HG03135 (cell line): ENCODE data around the gene DSP.

Experiments
- ATAC-seq: cut with Tn5 transposase; IDR thresholded peaks from one replicate; pipeline ENCODE4 v1.9.1; 2021; ENCODE audit warnings: mild to moderate bottlenecking, moderate library complexity; ENCODE audit not compliant: unreplicated experiment

DSP gene

DNA sequence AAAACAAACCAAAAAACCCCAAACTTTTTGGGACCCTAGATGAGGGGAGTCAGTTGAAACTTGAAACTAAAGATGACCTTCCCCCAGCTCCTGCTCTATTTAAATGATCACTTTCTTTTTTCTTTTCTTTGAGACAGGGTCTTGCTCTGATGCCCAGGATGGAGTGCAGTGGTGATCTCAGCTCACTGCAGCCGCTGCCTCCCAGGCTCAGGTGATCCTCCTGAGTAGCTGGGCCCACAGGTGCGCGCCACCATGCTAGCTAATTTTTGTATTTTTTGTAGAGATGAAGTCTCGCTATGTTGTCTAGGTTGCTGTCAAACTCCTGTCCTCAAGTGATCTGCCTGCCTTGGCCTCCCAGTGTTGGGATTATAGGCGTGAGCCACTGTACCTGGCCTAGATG lies 7.3 kb upstream of the DSP start:
- ATAC-seq: no peak

DNA sequence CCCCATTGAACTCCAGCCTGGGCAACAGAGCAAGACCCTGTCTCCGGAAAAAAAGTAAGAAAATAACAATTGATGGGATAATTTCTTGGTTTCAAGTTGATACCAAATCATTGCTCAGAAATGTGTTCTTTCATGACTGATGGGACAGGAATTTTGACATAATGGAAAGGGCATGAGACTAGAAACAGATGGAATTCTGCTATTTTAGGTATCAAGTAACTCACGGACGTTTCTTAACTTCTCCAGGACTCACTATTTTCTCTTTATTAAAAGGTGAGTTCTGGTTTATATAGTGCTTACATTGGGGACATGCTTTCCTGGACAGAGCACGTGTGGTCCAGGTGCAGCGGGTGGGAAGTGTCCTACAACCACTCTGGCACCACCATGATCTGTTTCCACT lies 6.0 kb upstream of the DSP start:
- ATAC-seq: no peak

DNA sequence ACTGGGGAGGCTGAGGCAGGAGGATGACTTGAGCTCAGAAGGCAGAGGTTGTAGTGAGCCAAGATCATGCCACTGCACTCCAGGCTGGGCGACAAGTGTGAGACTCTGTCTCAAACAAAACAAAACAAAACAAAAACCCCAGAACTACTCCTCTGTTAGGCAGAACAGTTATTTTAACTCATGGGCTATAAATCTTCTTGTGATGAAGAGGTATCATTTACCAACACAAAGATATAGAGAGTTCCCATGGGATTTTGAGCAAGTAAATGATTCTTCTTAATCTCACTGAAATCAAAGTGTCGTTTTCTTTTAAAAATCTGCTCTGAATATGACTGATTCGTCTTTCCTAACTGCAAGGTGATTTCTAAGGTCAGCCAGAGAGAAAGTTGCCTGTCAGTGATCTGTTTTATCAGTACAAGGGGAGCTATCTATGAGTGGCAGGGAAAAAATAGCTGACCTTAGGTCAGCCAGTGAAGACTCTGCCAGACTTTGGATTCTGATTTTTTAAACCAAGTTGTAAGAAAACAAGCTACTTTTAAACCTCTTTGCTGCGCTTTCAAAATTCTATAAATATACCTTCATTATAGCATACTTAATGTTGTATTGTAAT lies 3.8 kb upstream of the DSP start:
- ATAC-seq: no peak

DNA sequence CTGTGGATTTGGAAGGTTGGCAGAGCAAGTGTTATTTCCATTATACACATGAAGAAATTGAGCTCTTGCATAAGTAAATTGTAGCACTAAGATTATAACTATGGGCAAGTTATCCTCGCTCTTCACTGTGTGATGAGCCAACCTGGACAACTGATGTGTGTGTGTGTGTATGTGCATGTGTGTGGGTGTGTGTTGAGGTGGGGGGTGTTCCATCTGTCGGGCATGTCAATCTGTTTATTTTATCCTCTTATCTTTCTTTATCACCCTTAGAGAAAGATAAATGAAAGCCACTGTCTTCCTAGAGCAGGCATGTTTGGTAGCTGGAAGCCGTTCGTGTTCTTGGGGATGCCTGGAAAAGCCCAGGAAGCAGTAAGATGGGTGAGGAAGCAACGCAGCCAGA lies 3.0 kb upstream of the DSP start:
- ATAC-seq: no peak

DNA sequence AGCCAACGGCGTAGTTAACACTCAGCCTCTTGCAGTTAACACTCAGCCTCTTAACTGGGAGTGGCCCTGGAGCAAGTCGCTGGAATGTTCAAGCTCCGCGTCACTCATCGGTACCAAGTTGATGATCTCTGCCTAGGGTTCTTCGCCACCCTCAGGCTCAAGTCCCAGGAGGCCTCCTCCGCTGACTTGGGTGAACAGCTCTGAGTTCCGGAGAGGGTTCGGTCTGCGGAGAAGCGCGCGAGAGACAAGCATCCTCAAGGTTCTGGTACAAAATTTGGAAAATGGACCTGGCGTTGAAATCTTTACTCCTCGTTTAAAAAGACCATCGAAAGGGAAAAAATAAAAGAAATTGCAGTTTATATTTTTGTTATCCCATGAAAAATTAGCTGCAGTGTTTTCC lies 876 bp upstream of the DSP start:
- no peak for ATAC-seq

DNA sequence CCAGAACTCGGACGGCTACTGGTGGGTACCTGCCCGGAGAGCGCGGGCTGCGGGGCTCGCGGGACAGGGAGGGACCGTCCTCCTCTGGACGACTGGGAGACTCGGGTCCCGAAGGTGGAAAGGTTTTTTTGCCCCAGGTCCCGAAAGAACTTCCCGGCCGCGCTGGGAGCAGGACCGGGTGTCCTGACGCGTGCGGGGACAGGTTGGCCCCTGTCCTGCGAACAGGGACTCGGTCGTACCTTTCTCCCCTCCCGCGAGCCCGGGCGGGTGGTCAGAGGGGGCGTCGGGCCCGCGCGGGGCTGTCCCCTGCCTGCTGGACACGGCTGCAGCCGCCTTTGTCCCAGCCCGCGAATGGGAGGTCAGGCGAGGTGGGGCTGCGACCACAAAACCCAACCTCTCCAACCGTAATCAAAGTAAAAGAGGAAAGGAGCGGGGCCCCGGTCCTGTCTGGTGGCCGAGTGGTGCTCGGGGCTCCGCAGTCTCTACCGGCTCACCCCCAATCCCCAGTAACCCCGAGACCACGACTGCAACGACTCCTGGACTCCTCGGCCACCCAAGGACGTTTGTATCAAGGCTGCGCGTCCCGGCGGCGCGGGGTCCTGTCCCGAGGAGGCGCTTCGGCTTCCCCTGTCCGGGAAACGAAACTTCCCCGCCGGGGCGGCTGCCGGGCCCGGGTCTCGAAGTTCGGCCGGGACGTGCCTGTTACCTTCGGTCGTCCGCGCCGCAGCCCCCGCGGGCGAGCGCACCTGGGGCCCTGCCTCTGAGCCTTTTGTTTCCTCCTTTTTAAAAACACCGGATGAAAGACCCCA lies 798 bp downstream of the DSP start:
- no peak for ATAC-seq

DNA sequence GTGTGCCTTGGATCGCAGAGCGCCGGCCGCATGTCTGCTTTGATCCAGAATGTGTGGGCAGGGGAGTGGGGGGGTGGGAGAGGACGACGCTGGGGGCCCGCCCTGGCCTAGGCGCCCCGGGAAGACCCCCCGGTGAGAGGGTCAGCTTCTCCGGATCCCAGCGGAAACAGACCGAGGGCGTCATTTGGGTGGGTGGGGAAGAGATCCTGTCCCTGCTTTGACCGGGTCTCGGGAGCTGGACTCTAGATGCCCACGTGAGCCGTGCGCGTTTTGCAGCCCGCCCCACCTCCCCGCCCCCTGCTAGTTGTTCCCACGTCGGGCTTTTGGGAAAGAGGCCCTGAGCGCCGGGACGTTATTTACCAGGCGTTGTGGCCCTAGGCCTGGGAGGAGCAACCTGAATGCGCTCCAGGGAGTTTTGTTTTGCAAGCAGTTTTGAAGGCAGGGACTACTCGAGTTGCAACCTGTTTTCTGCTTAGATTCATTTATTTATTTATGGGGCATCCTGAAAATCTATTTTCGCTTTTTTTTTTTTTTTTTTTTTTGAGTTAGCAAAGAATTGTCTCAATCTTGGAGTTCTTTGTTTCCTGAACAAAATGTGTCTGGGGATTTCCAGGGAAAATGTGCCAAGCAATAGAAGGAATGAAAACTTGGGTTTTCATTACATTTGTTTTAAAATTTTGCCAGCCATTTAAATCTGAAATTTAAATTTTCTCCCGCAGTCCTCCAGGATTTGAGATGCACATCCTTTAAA lies 1.6 kb downstream of the DSP start:
- no peak for ATAC-seq

DNA sequence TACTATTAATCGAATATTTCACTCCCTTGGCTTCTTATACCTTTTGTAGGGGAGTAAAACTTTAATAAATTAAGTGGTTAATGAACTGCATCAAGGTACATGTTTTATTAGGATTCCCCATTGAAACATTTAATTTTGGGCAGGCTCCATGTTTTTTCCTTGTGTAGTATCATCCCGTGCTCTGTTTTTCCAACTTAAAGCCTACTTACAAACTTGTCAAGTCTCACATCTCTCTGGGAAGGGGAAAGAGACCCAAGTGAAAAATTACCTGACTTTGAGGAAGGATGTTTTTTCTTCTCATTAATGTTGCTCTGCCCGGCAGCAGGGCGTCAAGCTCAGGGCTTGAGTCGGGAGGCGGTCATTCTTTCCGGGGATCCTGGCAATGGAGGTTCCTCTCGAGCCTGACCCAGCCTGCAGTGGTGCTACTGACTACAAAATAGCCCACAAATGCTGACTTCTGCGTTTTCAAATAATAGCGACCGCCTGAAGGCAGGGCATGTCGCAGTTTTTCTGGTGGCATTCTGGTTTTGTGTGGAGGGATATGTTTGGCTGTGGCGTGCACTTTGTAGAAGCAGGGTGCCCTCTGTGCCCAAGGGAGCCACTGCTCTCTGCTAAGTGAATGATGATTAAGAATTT lies 2.4 kb downstream of the DSP start:
- no peak for ATAC-seq

DNA sequence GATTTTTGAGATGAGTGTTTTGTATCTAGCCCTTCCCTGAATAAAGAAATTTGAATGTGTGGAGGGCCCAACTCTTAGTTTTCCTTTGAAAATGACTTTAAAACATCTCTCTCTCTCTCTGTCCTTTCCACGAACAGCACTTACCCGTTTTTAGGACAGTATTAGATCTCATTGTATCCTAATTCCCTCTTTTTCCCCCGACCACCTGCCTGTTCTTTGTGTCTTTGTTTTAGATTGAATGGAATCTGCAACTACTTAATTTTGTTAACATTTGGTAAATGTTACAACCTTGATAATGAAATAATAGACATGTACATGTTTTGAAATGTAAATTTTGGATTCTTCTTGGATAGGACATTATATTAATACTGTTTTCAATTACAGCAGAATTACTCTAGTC lies 3.1 kb downstream of the DSP start:
- no peak for ATAC-seq

DNA sequence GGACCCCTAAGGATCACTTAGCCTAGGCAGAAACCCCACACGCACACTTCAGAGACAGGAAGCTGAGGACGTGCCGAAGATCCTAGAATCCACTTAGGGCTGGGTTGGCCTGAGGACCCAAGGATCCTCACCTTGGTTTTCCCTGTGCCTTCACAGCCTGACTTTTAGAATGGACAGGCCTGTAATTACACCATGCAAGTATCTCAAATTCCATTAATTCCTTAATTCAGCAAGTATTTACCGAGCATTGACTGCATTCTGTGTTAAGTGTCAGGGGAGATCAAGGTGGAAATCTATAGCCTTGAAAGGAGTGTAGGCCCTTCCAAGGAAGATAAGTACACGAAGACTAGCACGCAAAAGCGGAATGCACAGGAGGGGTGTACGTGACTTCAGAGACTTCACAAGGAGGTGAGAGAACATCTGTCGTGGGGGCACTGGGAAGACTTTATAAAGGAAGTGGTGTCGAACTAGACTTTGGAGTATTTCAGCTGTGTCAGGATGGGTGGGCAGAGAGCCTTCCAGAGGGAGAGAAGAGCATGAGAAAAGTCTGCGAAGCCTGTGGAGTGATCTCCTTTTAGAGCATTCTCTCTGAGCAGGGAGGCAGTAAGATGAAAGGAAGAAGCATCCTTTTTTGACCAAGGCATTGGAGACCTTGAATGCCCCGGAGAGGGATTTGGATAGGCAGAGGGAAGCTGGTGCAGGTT lies 4.0 kb downstream of the DSP start:
- ATAC-seq: no peak

DNA sequence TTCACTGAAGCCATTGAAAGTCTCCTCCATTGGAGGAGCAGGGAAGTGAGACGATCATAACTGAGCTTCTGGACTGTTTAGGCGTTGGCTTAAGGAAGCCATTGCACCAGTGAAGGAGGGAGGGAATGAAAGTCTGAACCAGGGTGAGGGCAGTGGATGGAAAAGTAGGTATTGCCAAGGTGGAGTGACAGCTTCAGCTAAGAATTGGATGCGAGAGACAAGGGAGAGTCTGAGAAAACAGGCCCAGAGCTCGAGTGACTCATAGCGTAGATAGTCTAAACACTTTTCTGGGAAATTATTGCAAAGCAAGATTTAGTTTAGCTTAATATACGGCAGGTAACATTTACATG lies 4.5 kb downstream of the DSP start:
- no peak for ATAC-seq

DNA sequence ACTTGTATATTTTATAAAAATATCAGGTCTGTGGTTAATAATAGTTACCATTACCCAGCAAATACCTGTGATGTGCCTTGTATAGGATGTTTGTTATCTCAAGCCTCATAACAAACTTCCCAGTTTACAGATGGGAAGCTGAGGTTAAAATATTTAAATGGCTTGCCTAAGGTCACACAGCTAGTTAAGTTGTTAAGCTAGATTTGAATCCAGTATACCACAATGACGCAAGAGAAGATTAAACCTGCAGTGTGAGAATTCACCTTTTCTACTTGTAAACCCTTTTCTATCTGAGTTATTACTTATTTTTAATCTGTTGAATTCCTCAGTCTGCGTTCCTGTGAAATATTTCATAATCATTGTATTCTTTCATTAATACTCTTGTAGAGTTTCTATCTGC lies 4.9 kb downstream of the DSP start:
- ATAC-seq: no peak

DNA sequence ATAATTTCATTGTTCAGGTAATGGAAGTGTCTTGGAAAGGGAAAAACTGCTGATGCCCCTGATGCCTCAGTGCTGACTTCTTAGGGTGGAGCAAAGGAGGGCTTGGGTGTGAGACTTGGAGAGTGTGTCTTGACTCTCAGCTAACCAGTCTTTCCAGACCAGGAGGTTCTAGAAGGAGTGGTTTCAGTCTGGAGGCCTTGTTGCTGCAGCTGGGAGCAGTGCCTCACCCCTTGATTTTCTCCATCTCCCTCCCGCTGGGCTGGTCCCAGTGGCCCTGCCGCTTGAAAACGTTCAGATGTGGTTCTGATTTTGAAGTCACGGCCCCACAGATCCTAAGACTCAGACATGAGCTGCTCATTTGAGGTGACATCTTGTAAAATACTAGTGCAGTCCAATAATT lies 5.4 kb downstream of the DSP start:
- no peak for ATAC-seq

DNA sequence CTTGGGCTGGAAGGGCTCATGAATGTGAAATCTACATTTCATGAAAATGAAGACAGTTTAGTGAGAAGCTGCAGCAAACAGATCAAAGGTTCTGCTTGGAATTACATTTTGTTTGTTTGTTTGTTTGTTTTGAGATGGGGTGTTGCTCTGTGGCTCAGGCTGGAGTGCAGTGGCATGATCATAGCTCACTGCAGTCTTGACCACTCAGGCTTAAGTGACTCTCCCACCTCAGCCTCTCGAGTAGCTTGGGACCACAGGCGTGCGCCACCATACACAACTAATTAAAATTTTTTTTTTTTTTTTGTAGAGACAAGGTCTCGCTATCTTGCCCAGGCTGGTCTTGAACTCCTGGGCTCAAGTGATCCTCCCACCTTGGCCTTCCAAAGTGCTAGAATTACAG lies 5.8 kb downstream of the DSP start:
- ATAC-seq: no peak

DNA sequence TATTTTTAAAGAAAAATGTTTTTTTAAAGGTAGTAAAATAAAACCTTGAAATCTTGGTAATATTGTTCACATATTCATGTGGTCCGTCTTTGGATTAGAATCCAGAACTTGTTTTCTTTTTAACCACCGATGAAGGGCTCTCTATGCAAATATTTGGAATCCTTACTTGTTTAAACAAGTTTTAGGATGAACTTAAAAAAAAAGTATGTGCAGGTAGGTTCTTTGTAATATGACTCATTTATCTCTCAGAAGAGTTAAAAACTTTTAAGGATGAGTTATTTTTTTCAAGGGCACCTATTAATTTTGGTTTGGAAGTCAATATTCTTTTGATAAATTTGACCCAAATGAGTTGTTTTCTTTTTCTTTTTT lies 8.9 kb downstream of the DSP start:
- ATAC-seq: no peak

DNA sequence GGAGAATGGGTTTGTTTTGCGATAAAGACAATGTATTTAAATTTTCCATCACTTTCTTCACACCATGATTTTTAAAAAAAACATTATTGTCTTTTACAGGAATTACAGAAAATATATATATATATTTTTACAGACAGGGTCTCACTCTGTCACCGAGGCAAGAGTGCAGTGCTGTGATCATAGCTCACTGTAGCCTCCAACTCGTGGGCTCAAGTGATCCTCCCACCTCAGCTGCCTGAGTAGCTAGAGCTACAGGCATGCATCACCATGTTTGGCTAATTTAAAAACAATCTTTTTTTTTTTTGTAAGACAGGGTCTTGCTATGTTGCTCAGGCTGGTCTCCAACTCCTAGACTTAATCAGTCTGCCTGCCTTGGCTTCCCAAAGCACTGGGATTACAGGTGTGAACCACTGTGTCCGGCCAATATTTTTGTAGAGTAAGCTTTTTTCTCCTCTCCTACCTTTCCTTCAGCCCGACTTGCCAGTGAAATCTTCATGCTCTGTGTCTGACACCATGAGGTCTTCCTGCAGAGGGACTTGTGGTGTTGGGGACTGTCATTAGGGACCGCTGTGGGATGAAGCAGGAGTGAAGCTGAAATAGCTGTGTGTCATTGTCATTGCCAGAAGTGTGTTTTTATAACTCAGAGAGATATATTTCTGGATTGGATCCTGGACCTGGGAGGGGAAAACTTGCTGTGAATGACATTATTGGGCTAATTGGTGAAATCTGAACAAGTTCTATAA lies 13.2 kb downstream of the DSP start:
- ATAC-seq: no peak

DNA sequence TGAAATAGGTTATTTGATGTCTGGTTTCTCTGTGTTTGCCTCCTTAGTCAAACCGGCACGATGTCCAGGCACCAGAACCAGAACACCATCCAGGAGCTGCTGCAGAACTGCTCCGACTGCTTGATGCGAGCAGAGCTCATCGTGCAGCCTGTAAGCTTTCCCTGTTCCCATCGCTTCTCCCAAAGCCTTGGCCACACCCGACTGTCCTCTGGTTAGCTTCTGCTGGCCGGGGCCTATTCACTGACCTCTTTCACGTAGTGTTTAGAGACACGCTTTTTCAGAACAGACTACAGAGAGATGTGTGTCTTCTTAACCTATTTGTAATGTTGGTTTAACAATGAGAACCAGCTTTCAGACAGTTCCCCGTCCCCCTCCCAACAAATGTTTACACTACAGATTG lies 14.2 kb downstream of the DSP start:
- no peak for ATAC-seq

DNA sequence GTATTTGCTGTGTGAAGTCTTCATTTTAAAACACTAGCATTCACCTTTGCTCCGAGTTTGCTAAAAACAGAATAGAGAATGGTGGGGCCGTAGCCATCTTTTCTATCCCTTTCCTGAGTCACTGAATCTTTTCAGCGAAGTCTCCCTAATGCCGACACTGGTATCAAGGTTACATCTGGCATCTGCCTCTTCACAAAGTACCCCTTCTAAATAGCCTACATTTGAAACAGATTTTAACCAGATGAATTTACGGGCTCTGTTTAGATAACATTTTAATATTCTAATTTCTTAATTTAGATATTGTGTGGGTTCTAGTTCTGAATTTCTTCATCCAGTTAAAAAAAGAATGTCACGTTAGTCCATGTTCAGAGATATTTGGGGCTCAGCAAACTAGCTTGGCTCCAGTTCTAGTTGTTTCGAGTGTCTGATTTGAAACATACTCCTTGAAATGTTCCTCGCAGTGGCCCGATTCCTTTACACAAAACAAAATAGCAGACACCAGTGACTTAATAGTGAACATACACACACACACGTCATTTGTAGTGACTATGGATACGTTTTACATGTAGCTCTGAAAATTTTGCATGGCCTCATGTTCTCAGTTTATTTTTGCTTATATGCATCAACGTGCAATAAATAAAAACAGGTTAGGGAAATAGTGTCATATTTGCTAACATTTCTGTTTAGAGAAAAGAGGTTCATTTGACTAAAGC lies 15.1 kb downstream of the DSP start:
- no peak for ATAC-seq

DNA sequence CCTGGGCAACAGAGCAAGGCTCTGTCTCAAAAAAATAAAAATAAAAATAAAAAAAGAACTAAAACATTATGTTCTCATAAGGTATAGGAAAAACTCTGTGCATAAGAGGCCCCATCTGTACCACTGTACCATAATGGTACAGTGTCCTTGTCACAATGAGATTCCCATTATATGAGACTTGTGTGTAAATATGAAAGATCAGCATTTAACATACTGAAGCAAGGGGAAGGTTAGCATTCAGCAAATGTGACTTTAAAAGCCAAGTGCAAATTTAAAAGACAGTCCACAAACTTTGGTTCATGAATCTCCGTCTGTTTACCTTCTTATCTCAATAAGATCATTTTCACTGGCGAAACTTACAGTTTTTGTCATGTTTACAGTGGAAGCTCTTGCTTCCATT lies 16.2 kb downstream of the DSP start:
- ATAC-seq: no peak

DNA sequence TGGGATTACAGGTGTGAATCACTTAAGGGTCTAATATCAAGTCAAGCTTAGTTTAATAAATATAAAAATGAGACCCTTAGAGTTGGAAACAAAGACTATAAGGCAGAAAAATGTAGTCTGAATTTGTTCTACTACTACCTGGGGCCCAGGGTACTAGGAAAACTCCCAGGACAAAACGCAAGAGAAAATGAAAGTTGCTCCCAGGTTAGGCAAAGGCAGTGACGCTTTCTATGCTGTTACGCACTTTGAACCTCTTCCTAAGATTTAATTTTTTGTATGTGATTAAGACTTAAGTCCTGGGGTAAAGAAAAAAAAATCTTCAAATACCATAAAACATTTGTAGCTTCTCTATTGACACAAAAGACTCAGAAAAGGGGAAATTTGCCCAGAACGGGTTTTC lies 17.3 kb downstream of the DSP start:
- ATAC-seq: no peak
